ENCODE measurements around the gene ERG. TPM values are rescaled to one million over a fixed set of nuclear protein-coding genes. Genes with fewer than 3 reads are reported as not detected.

Gene ERG
- total RNA-seq, 1 experiment from 2014 or later: 0.11 TPM

GRCh38 chr21:38531039-38531541 is 32.8 kb upstream of the ERG start:
- Histone ChIP-seq H2BK20ac (ENCODE audit: low read depth, low read length, poor library complexity, severe bottlenecking) (no peak overlapping the region), H3K27me3 (ENCODE audit: insufficient read depth, low read length) (no peaks in the 10 kb centered on the region), H3K14ac (ENCODE audit: insufficient read depth, low read length) (no peak overlapping the region), H3K9me3 (ENCODE audit: control insufficient read depth, low read depth, low read length) (no peaks in the 10 kb centered on the region), H3K4ac (ENCODE audit: low read depth, low read length) (no peak overlapping the region), H3K56ac (ENCODE audit: insufficient read length, low read depth, low read length) (no peak overlapping the region), H2BK12ac (ENCODE audit: insufficient read length, low read depth, low read length) (no peak overlapping the region), H3K23ac (ENCODE audit: insufficient read length, low read depth, low read length) (no peak overlapping the region), H3K9ac (ENCODE audit: extremely low read depth, insufficient read length, low read length) (no peak overlapping the region), H3K27ac (ENCODE audit: insufficient read length, low read depth, low read length) (no peak overlapping the region), H4K91ac (ENCODE audit: insufficient read length, low read depth, low read length) (no peak overlapping the region), H2AFZ (ENCODE audit: low read length) (no peak overlapping the region), H2BK15ac (ENCODE audit: low read depth, low read length) (no peak overlapping the region), H3K4me1 (ENCODE audit: insufficient read depth, low read length) (no peaks in the 10 kb centered on the region; the same call in 1 of the 2 replicates), H3K79me2 (ENCODE audit: insufficient read depth, low read length) (no peaks in the 10 kb centered on the region), H3K18ac (ENCODE audit: insufficient read length, low read depth, low read length) (no peak overlapping the region), H3K23me2 (ENCODE audit: insufficient read length, low read depth, low read length, poor library complexity, severe bottlenecking) (no peaks in the 10 kb centered on the region), H4K20me1 (ENCODE audit: control insufficient read depth, insufficient read depth, insufficient read length) (no peaks in the 10 kb centered on the region), H4K5ac (ENCODE audit: insufficient read length, low read depth, low read length) (no peak overlapping the region), H4K8ac (replicated peaks; ENCODE audit: insufficient read length, low read depth, low read length) (no peak overlapping the region), H3T11ph (ENCODE audit: low read length) (no peak overlapping the region), H3K4me2 (ENCODE audit: insufficient read depth, insufficient read length, low read length) (no peak overlapping the region), H2BK5ac (ENCODE audit: insufficient read length, low read length) (no peak overlapping the region), H3K79me1 (ENCODE audit: insufficient read depth, low read depth, low read length, poor library complexity, severe bottlenecking) (no peaks in the 10 kb centered on the region), H2BK120ac (ENCODE audit: low read depth, low read length, poor library complexity, severe bottlenecking) (no peak overlapping the region), H2AK5ac (ENCODE audit: insufficient read length, low read length) (no peak overlapping the region)
- TF ChIP-seq, protein P1, sequence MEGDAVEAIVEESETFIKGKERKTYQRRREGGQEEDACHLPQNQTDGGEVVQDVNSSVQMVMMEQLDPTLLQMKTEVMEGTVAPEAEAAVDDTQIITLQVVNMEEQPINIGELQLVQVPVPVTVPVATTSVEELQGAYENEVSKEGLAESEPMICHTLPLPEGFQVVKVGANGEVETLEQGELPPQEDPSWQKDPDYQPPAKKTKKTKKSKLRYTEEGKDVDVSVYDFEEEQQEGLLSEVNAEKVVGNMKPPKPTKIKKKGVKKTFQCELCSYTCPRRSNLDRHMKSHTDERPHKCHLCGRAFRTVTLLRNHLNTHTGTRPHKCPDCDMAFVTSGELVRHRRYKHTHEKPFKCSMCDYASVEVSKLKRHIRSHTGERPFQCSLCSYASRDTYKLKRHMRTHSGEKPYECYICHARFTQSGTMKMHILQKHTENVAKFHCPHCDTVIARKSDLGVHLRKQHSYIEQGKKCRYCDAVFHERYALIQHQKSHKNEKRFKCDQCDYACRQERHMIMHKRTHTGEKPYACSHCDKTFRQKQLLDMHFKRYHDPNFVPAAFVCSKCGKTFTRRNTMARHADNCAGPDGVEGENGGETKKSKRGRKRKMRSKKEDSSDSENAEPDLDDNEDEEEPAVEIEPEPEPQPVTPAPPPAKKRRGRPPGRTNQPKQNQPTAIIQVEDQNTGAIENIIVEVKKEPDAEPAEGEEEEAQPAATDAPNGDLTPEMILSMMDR (conservative IDR thresholded peaks at IDR 0.05): no peak
- Mint-ChIP-seq H3K27me3 (ENCODE audit: low read depth) (no peaks in the 10 kb centered on the region), H3K36me3 (ENCODE audit: insufficient read depth in 1 of 3, low read depth in 3 of 3) (peaks cover 0 to 2% (median 0%) of the 10 kb centered on the region in 3 experiments; a peak in 1 of 7 replicates), H3K27ac (no peak overlapping the region), H3K4me1 (peaks cover 8 to 17% of the 10 kb centered on the region in 2 experiments), H3K4me3 (no peak overlapping the region), H3K9me3 (no peaks in the 10 kb centered on the region)
- WGBS (ENCODE audit: extremely low coverage, insufficient read length, low lambda C conversion rate): no CpG with 5 or more reads among the region's 5 CpGs
- DNase-seq: no peak

Measured in H9 (cell line).